GM21526 (cell line): ENCODE measurements around the gene CDC14A.
"Not testable (repeated sequence)": the region's sequence is repeated elsewhere in the genome, so short reads cannot be mapped to it uniquely, and the experiment has no call there.

Experiments used
- ATAC-seq: cut with Tn5 transposase; IDR thresholded peaks from one replicate; pipeline ENCODE4 v1.9.1; 2021; ENCODE audit warnings: moderate library complexity; ENCODE audit not compliant: unreplicated experiment, low FRiP score

The CDC14A gene, protein sequence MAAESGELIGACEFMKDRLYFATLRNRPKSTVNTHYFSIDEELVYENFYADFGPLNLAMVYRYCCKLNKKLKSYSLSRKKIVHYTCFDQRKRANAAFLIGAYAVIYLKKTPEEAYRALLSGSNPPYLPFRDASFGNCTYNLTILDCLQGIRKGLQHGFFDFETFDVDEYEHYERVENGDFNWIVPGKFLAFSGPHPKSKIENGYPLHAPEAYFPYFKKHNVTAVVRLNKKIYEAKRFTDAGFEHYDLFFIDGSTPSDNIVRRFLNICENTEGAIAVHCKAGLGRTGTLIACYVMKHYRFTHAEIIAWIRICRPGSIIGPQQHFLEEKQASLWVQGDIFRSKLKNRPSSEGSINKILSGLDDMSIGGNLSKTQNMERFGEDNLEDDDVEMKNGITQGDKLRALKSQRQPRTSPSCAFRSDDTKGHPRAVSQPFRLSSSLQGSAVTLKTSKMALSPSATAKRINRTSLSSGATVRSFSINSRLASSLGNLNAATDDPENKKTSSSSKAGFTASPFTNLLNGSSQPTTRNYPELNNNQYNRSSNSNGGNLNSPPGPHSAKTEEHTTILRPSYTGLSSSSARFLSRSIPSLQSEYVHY

DNA sequence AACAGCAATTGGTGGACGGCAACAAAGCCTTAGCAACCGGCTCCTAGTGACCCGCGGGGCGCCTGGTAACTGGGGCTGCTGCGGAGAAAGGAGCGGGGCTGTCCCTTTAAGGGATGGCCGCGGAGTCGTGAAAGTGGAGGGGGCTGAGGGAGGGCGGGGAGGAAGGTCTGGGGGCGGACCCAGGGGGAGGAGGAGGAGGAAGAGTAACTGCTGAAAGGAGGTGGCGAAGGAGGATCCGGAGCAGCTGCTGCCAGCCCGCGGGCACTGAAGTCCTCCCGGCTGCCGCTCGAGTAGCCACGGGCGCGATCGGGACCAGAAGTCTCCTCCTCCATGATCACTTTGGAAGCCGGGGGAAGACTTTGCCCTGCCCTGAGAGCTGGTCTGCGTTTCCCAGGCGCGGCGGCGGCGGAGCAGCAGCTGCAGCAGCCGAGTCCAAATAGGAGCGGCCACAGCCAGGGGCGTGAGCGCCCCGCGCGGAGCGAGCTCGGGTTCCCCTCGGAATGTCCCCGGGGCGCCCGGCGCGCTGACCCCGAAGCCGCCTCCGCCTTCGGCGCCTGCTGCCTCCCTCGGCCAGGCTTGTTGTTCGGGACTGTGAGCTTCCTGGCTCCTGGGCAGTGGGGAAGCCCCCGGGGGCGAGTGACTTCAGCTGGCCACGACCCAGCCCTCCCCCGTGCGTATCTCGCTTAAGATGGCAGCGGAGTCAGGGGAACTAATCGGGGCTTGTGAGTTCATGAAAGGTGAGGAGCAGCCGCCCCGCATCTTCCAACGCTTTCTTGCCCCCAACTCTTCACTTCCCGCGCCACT lies at the start of gene CDC14A:
CDC14A (plus strand) TSS at position 240 of the 804 bp plus-strand sequence; CDS start at position 689, 449 bp downstream.
- peak; percentile 53 for ATAC-seq

DNA sequence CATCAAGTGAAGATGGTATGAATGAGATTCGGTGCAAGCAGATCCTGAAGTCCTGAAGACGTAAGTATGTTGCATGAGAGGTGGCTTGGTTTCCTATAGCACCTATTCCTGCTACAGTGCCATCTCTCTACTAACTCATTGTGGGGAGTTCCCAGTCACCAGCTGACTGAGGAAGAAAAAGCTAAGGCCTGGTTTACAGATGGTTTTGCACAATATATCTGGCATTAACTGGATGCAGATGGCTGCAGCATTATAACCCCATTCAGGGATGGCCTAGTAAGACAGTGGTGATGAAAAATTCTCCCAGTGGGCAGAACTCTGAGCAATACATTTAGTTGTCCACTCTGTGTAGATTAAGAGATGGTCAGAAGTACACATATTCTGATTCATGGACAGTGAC lies 49.6 kb upstream of the CDC14A start:
- ATAC-seq = no peak

- no peak for ATAC-seq
Observed at GRCh38 chr1:100304227-100304626, 48.1 kb upstream of the CDC14A start.

GRCh38 chr1:100304921-100305320 lies 47.4 kb upstream of the CDC14A start:
- no peak for ATAC-seq

- no peak for ATAC-seq
Observed at GRCh38 chr1:100305954-100306353, 46.4 kb upstream of the CDC14A start.

DNA sequence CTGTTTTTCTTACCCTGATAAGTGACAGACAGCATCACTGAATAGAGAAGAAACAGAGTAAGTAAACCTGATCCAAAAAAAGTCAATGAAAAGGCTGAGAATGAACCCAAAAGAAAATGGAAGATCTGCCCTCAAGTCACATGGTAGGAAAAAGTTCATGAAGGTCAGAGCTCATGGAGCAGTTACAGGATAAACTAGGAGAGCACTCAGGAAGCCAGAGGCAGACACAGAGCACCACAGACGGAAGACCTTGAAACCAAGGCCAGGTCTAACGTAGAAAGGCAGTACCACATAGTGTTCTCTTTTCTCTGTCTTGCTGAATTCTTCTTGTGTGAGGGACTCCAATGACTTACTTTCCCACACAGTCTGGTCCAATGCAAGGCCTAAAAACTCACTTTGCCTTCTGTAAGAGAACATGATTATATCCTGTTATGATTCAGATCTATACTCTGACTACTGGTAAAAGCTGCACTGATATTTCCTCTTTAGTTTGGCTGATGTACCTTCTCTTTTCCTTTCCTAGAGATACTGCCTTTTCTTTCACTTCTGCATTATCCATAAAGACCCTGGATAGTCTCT lies 45.5 kb upstream of the CDC14A start:
- no peak for ATAC-seq

- ATAC-seq = no peak
Observed at GRCh38 chr1:100308777-100309176, 43.5 kb upstream of the CDC14A start.

DNA sequence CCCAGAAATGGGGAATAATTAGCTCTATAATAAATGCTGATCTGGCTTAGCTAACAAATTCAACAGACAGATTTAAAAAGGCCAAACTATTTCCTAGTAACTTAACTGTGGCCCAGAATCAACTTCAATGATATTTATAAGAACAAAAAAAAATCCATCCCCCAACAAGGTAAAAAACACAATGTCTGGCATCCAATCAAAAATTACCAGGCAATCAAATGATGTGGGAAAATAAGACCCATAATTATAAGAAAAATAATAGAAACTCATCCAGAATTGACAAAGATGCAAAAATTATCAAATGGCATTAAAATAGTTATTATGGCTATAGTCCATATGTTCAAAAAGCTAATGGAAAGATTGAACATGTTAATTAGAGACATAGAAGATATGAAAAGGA lies 42.4 kb upstream of the CDC14A start:
- ATAC-seq = no peak

- no peak for ATAC-seq
Observed at GRCh38 chr1:100313382-100313781, 38.9 kb upstream of the CDC14A start.

- no peak for ATAC-seq
Observed at GRCh38 chr1:100316622-100317021, 35.7 kb upstream of the CDC14A start.

DNA sequence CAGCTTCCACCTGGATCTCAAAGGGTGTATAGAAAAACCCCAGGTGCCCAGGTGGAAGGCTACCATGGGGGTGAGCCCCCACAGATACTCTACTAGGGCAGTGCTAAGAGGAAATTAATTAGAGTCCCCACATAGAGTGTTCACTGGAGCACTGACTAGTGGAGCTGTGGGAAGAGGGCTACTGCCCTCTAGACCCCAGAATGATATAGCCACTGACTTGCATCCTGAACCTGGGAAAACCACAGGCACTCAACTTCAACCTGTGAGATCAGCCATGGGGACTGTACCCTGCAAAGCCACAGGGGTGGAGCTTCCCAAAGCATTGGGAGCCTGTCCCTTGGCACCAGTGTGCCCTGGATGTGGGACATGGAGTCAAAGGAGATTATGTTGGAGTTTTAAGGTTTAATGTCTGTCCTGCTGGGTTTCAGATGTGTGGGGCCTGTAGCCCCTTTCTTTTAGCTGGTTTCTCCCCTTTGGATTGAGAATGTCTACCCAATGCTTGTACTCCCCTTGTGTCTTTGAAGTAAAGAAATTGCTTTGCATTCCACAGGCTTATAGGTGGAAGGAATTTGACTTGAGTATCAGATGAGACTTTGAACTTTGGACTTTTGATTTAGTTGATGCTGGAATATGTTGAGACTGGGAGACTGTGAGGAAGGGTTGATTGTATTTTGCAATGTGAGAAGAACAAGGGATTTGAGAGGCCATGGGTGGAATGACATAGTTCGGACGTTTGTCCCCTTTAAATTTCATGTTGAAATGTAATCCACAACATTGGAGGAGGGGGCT lies 31.8 kb upstream of the CDC14A start:
- ATAC-seq = no peak

- ATAC-seq = no peak
Observed at GRCh38 chr1:100321100-100321493, 31.2 kb upstream of the CDC14A start.

GRCh38 chr1:100321506-100321905 lies 30.8 kb upstream of the CDC14A start:
- no peak for ATAC-seq

GRCh38 chr1:100322436-100323211 lies 29.7 kb upstream of the CDC14A start:
- ATAC-seq = no peak

DNA sequence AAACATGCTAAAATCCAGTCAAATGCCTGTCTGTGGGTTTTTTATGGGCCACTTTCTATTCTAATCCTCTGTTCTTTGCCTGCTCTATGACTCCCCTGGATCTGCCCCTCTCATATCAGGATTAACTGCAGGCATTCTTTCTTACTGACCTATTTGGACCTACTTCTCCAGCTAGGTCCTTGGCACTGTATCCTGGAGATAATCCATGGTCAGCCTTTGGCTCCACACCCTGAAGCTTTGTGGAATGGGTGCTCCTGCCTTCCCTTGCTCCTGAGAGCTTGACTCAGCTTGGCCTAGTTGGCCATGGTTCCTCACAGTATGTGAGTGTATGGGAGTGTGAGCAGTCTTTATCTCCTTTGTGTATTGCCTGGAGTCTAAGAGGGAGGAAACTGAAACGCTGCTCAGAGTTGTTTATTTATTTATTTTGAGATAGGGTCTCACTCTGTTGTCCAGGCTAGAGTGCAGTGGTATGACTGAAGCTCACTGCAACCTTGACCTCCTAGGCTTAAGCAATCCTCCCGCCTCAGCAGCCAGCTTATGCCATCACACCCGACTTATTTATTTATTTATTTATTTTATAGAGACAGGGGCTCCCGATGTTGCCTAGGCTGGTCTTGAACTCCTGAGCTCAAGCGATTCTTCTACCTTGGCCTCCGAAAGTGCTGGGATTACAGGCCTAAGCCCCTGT lies 28.7 kb upstream of the CDC14A start:
- no peak for ATAC-seq

DNA sequence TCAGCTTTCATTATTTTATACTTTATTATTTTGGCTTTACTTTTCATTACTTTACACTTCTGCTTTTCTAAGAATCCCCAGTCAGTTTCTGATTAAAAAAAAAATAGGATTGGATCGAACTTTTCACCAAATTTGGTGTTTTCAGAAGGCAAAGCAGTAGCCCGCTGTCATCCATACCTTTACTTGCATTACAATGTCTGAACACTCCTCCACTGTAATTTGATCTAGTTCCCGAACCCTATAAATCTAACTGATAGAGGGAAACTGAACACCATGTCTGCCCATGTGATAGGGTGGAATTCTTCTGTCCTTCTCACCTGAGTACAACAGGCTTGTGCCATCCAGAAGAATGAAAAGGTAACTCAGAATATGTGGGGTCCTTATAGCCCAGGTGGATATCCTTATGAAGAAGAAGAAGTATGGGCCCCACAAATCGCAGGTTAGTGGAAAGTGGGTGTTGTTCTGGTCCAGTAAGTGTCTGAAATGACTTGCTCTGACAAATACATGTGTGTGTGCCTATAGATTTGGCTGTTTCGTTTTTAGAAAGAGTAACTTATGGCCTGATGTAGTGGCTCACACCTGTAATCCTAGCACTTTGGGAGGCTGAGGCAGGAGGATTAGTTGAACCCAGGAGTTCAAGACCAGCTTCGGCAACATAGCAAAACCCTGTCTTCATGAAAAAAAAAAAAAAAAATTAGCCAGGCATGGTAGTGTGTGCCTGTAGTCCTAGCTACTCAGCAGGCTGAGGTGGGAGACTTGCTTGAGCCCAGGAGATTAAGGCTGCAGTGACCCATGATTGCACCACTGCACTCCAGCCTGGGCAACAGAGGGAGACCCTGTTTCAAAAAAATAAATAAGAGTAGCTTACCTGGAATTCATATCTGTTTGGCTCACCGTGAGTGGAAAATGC lies 26.6 kb upstream of the CDC14A start:
- no peak for ATAC-seq

- not testable (repeated sequence) for ATAC-seq
Observed at GRCh38 chr1:100326325-100326670, 26.0 kb upstream of the CDC14A start.

DNA sequence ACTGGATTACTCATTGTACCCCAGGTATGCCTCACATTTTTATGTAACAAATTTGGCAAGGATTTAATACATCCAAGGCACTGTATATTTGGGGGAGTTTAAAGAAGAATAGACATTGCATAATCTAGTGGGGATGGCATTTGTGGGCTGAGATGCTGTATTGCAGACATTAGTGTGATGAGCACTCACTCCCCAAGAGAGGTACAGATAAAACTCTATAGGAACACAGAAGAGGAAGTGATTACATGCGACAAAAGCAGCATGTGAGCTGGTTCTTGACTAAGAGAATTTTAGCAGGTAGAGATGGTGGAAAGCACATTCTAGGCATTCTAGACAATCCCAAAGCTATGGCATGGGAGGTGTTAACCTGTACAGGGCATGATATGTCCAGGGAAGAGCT lies 24.2 kb upstream of the CDC14A start:
- no peak for ATAC-seq
